Stimulated activated CD4-positive, alpha-beta T cell treated with anti-CD3 and anti-CD28 coated beads, Interleukin-4, amount 100 ng/mL, for 1 hour (primary cell): ENCODE results near the gene ZNF74.

Experiments
- DNase-seq: peaks from one replicate; pipeline ENCODE4 v3.0.0-alpha.2; 2020

The ZNF74 gene

DNA sequence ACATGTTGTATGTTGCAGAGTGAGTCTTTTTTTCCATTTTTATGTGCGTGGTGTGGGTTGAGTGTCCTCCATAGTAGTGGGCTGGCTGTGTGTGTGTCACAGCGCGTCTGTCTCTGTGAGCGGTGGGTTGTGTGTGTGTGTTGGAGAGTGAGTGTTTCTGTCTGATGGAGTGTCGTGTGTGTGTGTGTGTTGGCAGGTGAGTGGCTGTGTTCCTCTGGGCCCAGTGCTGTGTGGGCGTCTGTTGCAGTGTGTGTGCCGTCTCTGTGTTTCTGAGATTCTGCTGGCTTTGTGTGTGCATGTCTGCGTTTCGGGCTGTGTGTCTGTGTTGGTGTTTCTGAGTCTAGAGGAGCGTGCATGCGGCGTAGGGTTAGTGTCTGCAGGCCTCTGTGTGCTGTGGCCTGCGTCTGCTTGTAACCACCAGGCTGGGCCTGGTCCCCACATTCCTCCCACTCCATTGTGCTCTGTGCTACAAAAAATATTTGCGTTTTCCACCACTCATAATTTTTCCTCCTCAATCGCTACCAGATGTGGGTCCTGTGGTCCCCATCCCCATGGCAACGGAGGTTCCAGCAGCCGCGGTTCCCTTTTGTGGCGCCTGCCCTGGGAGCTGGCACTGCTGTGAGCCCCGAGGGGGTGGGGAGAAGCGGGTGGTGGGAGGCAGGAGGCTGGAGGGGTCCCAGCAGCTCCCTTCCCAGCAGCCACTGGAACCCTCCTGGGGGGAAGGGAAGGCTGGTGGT, 28.5 kb downstream of the ZNF74 start:
- DNase-seq = no peak

DNA sequence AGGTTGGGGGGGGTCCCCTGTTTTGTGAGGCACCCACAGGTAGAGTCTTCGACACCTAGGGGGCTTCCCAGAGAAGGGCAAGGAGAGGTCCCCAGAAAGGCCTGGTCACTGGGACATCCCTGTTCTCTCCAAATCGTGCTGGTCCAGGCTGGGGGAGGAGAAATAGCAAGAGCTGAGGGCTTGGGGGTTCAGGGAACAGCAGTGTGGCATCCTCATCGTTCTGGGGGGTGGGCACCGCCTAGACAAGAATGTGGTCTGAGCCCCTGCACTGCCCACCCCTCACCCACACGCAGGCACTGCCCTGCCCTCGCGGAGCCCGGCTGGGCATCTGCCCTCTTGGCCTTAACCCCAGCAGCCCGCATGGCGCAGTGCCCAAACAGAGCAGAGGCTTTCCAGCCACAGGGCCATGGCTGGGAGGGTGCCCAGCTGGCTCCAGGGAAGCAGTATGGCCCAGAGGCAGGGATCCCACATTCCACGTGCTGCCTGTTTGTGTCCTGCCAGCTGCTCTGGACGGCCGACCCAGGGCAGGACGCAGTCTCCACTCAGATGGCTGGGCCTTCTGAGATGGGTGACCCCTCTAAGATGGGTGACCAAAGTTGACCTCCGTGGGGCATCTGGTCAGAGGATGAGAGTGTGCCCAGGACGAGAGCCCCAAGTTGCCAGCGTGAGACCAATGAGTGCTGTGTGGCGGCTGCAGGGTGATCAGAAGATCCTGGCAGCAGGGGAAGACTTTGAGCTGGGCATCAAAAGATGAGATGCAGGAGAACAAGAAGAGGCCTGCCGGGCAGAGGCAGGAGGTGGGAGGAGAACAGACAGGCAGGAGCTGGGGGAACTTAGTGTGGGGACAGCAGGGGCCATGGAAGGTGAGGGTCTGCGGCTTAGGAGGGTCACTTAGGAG, 29.3 kb downstream of the ZNF74 start:
- DNase-seq = no peak

DNA sequence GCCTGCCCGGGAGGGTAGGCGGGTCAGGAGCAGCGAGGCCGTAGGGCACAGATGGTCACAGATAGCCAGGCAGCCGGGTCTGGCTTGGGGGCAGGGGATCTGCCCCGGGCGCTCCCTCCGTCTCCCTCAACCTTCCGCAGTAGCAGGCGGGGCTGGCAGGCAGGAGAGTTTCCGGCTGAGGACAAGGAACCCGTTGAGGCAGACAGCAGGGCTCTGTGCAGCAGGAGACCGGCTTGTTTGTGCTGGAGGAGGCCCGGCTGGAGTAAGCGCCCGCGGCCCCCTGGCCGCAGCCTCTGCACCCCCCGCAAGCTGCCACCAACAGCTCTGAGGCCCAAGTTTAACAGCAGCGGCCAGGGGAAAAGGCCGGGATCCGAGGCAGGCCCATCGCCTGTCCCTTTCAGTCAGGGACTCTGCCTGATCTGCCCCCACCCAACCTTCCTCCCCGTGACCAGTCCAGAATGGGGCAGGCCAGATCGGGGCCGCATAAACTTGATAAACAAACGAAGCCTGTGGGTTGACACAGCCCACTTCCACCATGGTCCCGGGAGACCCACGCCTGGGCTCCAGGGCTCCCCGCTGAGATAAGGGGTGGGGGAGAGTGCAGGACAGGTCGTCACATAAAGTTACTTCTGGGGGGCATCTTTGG, 30.1 kb downstream of the ZNF74 start:
- no peak for DNase-seq

DNA sequence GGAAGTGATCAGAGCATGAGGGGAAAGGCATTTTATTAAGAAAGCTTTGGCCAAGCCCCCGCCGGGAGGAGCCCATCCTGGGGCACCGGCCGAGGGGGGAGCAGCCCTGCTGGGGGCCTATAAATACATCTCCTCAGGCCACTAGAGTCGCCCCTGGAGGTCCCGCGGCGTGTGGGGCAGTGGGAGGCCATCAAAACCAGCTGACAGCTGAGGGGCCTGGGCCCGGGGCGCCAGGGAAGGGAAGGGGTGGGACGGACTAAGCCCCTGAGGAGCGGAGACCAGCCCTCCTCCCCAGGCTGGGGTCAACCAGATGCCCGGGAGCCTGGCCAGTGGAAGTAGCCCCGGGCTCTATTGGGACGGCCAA, 30.6 kb downstream of the ZNF74 start:
- no peak for DNase-seq

DNA sequence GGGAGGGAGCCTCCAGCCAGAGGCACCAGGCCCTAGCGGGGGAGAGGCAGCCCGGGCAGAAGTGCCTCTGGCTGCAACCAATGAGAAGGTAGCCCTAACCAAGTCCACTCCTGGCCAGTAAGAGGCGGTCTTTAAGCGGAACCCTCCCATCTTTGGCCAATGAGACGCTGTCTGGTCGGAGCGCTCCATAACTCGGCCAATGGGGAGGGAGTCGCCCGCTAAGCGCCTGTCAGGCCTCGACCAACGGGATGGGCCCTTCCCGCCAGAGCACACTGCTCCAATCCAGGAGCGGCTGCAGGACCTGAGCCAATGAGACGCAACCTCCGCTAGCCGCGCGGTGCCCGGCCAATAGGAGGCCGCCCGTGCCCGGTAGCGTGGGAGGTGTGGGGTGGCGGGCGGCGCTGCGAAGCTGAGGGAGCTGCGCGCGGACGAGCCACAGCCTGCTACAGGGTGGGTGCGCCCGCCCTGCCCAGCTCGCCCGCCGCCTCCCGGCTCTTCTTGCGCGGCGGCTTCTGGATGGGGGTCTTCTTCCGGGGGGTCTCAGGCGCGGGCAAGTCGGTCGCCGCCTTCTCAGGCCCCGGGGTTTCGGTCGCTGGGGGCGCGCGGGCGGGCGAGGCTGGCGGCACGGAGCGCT, 31.1 kb downstream of the ZNF74 start:
- peak; percentile 25 for DNase-seq

DNA sequence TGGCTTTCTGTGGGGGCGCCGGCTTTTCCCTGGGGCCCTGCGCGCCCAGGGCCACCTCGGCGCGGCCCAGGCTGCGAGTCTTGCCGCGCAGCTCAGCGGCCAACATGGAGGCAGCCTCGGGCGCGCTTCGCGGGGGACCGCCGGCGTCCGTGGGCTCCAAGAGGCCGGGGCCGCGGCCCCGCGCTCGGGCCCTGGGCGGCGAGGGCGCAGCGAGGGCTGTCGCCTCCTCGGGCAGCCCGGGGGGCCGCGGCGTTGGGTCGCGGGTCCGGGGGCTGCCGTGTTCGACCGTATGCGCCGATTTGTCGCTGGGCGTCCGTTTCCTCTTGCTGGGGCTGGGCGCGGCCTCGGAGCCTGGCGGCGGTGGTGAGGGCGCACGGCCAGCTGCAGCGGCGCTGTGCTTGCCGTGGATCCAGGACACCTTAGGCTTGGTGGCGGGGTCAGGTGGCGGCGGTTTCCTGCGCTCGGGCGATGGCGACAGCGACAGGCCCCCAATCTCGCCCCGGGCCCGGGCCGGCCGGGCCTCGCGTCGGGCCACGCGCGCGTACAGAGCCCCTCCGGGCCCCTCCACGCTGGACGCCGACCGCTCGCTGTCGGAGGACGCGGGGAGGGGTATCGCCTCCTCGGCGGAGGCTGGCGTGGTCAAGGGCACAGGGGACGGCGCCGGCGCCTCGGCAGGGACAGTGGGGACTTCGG, 31.8 kb downstream of the ZNF74 start:
- DNase-seq = no peak

DNA sequence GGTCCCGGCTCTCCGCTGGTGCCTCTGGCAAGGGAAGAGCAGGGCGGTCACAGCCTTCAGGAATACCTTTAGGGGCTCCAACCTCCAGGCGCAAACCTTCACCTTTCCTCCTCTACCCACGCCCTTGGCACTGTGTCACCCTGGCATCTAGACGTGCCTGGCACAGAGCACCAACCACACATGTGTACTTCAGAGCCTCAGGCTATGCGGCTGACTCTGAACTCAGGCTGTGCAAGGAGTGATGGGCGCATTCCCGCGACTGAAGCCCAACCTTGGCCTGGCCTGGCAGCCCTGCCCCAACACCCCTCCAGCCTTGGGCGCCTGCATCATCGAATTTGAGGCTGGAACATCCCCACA, 32.3 kb downstream of the ZNF74 start:
- DNase-seq = no peak

DNA sequence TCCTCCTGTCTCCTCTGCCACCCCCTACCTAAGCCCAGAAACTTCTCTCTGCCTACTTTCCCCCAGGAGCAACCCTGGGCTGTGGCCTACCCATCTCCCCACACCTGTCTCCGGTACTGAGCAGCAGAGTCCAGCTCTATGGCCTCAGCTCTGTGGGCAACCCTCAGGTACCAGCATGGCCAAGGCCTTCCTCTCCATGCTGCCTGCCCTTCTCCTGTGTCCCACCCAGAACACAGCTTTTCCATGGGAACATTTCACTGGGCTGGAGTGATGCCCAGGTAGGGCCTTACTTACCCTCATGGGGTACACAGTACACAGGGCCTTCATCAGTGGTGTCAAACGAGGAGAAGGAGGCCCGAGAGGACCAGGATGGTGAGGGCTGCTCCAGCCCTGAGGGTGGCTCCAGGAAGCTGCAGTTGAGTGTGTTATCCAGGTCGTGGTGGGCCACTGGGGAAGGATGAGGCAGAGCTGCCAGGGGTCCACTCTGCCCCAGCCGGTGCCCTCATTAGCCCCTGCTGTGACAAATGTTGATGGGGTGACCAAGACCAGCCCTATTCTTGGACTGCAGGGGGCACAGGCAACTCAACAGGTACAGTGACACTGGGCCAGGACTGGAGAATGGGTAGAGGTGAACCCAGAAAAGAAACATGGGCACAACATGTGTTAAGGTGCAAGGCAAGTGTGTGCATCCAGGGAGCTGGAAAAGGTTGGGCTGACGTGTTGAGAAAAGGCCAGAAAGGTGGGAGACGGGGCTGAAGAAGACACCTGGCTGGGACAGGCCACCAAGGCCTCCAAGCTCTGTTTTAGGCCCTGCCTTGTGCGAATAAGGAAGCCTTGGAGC, 33.4 kb downstream of the ZNF74 start:
- no peak for DNase-seq

DNA sequence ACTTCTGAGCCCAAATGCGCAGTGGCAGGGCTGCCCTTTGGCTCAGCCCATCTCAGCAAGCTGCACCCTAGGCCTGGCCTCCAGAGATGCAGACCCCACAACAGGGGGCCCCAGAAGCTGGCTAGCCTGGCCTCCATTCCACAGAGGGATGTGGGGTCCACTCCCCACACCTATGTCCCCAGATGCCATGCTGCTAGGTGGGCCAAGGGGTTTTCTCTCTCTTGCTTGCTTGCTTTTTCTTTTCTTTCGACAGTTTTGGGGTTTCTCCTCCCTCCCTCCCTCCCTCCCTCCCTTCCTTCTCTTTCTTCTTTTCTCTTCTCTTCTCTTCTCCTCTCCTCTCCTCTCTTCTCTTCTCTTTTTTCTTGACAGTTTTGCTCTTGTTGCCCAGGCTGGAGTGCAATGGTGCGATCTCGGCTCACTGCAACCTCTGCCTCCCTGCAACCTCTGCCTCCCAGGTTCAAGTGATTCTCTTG, 34.0 kb downstream of the ZNF74 start:
- no peak for DNase-seq

DNA sequence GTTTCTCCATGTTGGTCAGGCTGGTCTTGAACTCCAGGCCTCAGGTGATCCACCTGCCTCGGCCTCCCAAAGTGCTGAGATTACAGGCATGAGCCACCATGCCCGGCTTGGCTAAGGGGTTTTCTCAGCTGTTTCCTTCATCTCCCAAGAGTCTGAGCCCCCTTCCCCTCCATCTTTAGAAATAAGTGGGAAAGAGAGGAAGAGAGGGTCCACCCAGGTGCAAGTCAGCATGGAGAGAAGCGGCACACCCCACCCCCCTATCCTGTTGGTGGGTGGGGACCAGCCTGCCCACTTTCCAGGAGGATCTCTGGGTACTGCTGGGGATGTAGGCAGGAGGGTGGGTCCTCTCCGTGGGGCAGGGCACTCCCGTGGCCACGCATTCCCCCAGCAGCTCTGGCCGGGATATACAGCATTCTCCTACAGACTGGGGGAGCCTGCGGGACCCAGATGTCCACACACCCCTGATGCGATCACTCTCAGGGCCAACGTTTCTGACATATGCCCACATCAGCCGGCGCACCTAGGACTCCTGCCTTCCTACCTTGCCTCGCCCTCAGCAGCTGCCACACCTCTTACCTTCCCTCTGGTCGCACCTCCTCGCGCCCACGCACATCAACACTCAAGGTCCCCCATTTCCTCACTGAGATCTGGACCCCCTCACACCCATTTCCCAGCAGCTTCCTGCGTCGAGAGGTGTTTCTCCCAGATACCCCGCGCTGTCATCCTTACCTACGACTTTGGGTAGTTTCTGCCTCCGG, 34.7 kb downstream of the ZNF74 start:
- DNase-seq = no peak

DNA sequence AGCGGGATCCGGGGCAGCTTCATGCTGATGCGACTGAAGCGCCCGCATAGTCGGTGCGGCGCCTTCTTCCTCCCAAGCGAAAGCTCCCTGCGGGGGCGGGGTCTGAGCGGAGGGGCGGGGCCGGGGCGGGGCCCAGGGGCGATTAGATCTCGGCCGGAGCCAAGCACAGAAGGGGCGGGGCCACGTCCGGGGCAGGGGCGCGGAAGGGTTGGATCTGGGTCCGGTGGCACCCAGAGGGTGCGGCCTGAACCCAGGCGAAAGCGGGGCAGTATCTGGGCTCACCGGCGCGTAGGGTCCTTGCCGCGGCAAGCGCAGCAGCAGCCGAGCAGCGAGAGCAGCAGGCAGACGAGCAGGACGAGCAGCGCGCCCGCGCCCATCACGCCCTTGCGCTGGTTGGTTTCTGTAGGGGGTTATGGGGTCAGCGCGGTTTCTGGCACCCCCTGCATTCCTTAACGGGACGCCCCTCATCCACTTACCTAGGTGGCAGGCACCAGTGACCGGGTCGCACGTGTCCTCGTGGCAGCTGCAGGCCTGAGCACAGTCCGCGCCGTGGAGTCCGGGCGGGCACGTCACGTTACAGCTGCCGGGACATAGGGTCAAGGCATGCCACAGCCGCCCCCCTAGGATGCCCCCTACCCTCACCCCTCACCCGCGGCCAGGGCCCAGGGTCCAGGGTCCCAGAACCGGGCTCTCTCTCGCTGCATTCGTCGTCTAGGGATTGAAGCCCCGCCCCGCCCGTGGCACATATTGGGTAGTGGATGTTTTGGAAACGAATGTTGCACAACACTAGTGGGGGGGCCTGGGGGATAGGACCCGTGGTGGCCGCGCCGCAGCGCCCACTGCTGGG, 35.5 kb downstream of the ZNF74 start:
- peak; percentile 76 for DNase-seq

DNA sequence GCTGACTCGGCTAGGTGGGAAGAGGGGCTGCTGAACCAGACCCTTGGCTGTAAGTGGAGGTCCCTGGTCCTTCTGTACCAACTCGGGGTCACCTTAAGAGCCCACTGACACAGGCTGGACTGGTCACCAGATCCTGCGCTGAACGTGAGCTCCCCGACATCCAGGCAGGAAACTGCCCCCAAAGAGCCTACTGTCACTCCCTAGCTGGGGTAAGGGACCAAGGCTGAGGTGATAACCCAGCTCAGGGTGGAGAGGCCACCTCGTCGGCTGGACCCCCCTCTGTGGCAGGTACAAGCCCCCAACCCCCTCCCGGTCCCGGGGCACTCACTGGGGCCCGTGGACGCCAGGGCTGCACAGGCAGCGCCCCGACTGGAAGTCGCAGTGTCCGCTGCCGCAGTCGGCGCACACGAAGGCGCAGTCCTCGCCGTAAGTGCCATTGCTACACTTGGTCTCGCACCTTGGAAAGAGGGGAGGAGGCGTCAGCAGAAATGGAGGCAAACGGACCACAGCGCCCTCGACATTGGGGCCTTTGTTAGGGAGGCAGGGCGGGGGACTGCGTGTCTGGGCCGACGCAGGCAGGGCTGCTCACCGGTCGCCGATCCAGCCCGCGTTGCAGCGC, 36.3 kb downstream of the ZNF74 start:
- DNase-seq = peak; percentile 21

DNA sequence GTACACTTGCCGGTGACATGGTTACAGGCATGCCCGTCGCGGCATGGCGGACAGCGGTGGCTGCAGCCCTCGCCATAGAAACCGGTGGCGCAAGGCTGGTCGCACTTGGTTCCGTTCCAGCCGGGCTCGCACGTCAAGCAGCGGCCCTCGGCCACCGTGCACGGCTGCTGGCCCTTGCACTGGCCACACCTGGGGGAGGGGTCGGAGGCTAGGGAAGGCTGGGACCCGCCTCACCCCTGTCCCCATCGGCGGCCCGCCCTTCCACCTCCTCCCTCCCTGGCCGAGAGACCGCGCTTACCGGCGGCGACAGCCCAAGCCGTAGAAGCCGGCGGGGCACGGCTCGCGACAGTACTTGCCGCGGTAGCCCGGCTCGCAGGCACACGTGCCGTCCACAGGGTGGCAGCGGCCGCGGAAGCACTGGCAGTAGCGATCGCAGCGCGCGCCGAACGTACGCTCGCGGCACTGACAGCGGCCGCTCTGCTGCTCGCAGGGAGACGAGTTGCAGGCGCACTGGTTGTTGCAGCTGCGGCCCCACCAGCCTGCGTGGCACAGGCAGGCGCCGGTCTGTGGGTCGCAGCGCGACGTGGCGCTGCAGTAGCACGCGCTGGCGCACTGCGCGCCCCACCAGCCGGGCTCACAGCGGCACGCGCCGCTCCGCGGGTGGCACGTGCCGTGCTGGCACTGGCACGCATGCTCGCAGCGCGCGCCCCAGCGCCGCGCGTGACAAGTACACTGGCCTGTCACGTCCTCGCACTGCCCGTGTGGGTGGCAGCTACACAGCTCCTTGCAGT, 37.0 kb downstream of the ZNF74 start:
- peak; percentile 68 for DNase-seq

DNA sequence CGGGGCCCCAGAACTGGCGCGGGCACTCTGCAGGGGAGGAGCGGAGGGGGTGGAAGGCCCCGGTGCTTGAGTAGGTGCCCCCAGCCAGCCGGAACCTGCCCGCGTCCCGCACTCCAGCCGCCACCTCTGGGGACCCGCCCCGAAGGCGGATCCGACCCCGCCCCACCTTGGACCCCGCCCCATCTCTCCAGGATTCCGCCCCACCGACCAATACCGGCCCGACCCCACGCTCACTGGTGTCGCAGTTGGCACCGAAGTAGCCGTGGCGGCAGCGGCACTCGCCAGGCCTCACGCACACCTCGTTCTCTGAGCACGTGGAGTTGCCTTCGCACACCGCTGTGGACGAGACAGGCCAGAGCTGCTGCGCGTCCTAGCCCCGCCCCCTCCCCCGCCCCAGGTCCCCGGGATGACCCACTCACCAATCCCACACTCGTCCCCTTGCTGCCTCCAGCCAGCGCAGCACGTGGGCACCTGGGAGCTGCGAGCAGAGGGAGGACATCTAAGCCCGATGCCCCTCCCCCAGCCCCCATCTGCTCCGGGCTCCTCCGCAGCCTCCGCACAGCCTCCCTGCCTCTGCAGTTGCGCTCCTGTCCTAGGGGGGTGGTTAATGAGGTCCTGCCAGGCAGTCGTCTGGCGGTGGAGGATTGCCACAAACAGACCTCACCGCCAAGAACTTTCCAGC, 37.7 kb downstream of the ZNF74 start:
- no peak for DNase-seq

DNA sequence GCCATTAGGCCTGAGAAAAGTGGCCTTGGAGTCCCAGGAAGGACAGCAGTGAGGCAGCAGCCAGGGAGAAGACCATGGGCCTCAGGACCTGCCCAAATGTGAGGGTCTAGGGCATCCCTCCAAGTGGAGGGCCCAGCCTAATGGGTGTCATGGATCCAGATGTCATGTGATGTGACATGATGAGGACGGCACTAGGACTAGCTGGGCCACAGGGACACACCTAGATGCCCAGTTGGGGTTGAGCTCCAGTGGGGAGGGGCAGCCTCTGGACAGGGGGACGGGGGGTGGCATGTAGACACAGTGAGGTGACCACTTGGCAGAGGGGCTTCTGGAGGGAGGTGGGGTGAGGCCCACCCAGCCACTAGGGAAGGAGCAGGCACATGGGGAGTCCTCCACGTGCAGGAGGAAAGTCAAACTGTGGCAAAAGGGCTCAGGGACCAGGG, 38.3 kb downstream of the ZNF74 start:
- no peak for DNase-seq

DNA sequence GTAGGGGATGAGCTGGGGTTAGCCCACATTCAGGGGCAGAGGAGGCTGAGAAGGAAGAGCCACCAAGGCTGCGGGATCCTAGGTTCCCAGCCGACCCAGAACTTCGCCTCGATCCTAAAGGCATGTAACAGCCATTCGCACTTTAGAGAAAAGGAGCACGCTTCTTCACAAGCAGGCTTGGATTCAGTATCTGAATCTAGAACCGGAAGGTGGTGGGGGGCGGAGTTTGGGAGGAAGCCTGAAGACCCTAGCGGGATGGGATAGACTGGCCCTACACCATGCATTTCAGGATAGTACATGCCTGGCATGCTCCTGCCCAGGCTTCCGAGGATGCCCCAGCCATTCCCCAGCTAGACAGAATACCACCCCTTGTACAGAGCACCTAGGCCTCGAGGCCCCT, 39.2 kb downstream of the ZNF74 start:
- no peak for DNase-seq

DNA sequence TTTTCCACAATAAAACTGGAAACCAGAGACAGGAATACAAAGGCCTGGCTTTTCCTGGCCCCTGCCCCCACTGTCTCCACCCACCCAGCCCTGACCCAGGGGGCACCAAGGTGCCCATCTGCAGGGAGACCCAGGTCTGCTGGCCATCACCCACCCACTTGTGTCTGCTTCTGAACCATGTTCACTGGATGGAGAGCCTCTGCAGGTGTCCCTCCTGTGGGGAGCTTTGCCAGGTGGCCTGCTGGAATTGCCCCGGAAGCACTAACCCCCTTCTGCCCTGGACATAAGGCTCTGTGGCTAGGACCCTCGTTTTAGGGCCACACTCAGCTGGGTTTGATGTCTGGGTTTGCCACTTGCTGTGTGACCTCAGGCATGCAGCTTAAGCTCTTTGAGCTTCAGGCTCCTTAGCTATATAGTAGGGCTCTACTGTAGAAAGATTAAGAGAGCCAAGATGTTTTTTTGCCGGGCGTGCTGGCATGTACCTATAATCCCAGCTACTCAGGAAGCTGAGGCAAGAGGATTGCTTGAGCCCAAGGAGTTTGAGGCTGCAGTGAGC, 39.8 kb downstream of the ZNF74 start:
- DNase-seq = no peak
